DOHH2 (cell line): Measurements from ENCODE around the gene PDE6C.

Experiments used
- H3F3A ChIP-seq: fragments of 200-600 bp; sonication (generic), shearing (Covaris generic); 2 replicates; pipeline ENCODE4 v1.6.0; 2016; ENCODE audit warnings: antibody characterized with exemption, mild to moderate bottlenecking; ENCODE audit not compliant: control insufficient read depth, insufficient read depth
- H3K27ac ChIP-seq: fragments of 200-600 bp; sonication (generic); 2 replicates; pipeline ENCODE4 v1.5.1; 2014; ENCODE audit warnings: low read depth, mild to moderate bottlenecking, low read length, moderate library complexity
- H3K27me3 ChIP-seq: fragments of 200-600 bp; sonication (generic); 2 replicates; pipeline ENCODE4 v1.6.1; 2014; ENCODE audit warnings: mild to moderate bottlenecking, low read length, mixed read lengths; ENCODE audit not compliant: control insufficient read depth
- H3K36me3 ChIP-seq: fragments of 200-600 bp; sonication (generic); 2 replicates; pipeline ENCODE4 v1.6.1; 2014; ENCODE audit warnings: mild to moderate bottlenecking, low read length, moderate library complexity, mixed read lengths; ENCODE audit not compliant: control insufficient read depth
- H3K4me1 ChIP-seq: fragments of 200-600 bp; sonication (generic); 2 replicates; pipeline ENCODE4 v1.6.1; 2014; ENCODE audit warnings: mild to moderate bottlenecking, low read length, mixed read lengths; ENCODE audit not compliant: control insufficient read depth
- H3K4me2 ChIP-seq: fragments of 200-600 bp; sonication (generic); 2 replicates; pipeline ENCODE4 v1.6.0; 2014; ENCODE audit warnings: mild to moderate bottlenecking, low read length, moderate library complexity
- H3K4me3 ChIP-seq: fragments of 200-600 bp; sonication (generic); 2 replicates; pipeline ENCODE4 v1.5.1; 2014; ENCODE audit warnings: mild to moderate bottlenecking, low read length, mixed read lengths
- H3K79me2 ChIP-seq: fragments of 200-600 bp; sonication (generic); 2 replicates; pipeline ENCODE4 v1.6.1; 2014; ENCODE audit warnings: mild to moderate bottlenecking, low read length, mixed read lengths; ENCODE audit not compliant: control insufficient read depth
- H3K9me2 ChIP-seq: fragments of 200-600 bp; sonication (generic); replicated peaks from 2 replicates; pipeline ENCODE4 v1.6.1; 2014; ENCODE audit warnings: mild to moderate bottlenecking, low read length, mixed read lengths; ENCODE audit not compliant: control insufficient read depth
- H3K9me3 ChIP-seq: fragments of 200-600 bp; sonication (generic); 2 replicates; pipeline ENCODE4 v1.6.1; 2014; ENCODE audit warnings: antibody characterized with exemption, low read length, mixed read lengths; ENCODE audit not compliant: control insufficient read depth, insufficient read depth
- H4K20me1 ChIP-seq: fragments of 200-600 bp; sonication (generic); 2 replicates; pipeline ENCODE4 v1.6.0; 2014; ENCODE audit warnings: low read depth, mild to moderate bottlenecking, antibody characterized with exemption, low read length, moderate library complexity; ENCODE audit not compliant: control insufficient read depth, insufficient read depth
- EZH2phosphoT487 ChIP-seq: fragments of 200-600 bp; sonication (generic); IDR thresholded peaks from 2 replicates; pipeline ENCODE4 v1.6.1; 2017; ENCODE audit warnings: borderline replicate concordance, mild to moderate bottlenecking, antibody characterized with exemption, low read length, moderate library complexity, mixed read lengths
- TF ChIP-seq, protein P1 (sequence below): fragments of 200-600 bp; sonication (generic); IDR thresholded peaks from one replicate; pipeline ENCODE4 v1.5.1; 2014; ENCODE audit warnings: antibody characterized with exemption, mild to moderate bottlenecking, low read depth, low read length; ENCODE audit not compliant: poor library complexity, severe bottlenecking

PDE6C gene

DNA sequence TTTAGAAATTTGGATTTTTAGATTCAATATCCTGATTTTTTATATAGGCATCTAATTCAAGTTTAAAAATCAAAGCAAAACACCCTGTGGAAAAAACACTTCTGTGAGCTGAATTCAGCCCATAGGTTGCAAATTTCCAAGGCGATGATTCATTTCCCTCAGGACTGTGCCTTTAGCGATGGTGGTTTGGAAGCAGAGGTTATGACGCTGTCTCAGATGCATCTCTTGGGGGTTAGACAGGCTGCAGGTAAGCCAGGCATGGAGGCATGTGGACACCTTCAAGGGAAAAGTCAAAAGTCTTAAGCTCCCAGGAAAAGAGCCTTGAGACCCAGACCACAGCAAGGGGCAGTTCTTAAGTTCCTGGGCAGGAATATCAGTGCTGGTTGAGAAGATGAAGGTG, 99.6 kb downstream of the PDE6C start:
- H3K27me3 ChIP-seq, result no peaks in the 10 kb centered on the region
- TF ChIP-seq, protein P1, sequence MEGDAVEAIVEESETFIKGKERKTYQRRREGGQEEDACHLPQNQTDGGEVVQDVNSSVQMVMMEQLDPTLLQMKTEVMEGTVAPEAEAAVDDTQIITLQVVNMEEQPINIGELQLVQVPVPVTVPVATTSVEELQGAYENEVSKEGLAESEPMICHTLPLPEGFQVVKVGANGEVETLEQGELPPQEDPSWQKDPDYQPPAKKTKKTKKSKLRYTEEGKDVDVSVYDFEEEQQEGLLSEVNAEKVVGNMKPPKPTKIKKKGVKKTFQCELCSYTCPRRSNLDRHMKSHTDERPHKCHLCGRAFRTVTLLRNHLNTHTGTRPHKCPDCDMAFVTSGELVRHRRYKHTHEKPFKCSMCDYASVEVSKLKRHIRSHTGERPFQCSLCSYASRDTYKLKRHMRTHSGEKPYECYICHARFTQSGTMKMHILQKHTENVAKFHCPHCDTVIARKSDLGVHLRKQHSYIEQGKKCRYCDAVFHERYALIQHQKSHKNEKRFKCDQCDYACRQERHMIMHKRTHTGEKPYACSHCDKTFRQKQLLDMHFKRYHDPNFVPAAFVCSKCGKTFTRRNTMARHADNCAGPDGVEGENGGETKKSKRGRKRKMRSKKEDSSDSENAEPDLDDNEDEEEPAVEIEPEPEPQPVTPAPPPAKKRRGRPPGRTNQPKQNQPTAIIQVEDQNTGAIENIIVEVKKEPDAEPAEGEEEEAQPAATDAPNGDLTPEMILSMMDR, result no peak
- no peak for TF ChIP-seq EZH2phosphoT487
- H3K4me3 ChIP-seq, result no peak overlapping the region
- H3K4me1 ChIP-seq, result no peaks in the 10 kb centered on the region
- no peaks in the 10 kb centered on the region for H3K9me2 ChIP-seq
- no peak overlapping the region for H3K27ac ChIP-seq
- H3K36me3 ChIP-seq, result no peaks in the 10 kb centered on the region
- no peaks in the 10 kb centered on the region for H3K79me2 ChIP-seq
- no peaks in the 10 kb centered on the region for H3F3A ChIP-seq
- no peaks in the 10 kb centered on the region for H3K9me3 ChIP-seq
- H4K20me1 ChIP-seq, result no peaks in the 10 kb centered on the region
- no peak overlapping the region for H3K4me2 ChIP-seq

DNA sequence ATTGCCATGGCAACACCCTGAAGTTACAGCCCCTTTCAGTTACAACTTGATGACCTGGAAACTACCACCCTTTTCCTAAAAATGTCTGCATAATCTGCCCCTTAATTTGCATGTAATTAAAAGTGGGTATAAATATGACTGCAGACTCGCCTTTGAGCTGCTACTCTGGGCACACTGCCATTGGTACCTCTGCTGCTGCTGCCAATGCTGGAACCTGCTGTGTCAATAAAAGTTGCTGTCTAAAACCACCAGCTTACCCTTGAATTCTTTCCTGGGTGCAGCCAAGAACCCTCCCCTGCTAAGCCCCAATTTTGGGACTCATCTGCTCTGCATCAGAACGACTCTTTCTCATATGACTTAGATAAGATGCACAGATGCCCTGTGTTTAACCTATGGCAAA, 100.3 kb downstream of the PDE6C start:
- H4K20me1 ChIP-seq, result no peaks in the 10 kb centered on the region
- no peak overlapping the region for H3K4me2 ChIP-seq
- H3K27ac ChIP-seq, result no peak overlapping the region
- H3K27me3 ChIP-seq, result no peaks in the 10 kb centered on the region
- no peaks in the 10 kb centered on the region for H3F3A ChIP-seq
- H3K9me3 ChIP-seq, result no peaks in the 10 kb centered on the region
- no peaks in the 10 kb centered on the region for H3K9me2 ChIP-seq
- no peak overlapping the region for H3K4me3 ChIP-seq
- no peaks in the 10 kb centered on the region for H3K4me1 ChIP-seq
- TF ChIP-seq EZH2phosphoT487, result no peak
- TF ChIP-seq, protein P1, result no peak
- H3K36me3 ChIP-seq, result no peaks in the 10 kb centered on the region
- no peaks in the 10 kb centered on the region for H3K79me2 ChIP-seq

DNA sequence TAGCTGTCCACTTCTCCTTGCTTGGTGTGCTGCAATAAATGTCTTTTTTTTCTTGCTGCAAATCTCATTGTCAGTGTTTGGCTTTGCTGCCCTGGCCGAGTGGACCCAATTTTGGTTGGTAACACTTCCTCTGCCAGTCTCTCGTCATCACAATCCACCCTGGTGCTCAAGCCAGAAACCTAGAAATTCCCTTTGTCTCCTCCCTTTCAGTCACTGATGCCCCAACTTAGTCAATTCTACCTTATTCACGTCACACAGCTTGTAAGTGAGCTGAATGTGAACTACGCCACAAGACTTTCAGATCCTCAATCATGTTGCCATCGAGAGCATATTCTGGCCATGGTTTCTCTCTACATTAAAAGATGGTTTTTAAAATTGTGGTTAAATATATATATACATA, 103.0 kb downstream of the PDE6C start:
- H3K4me2 ChIP-seq, result no peak overlapping the region
- H3K79me2 ChIP-seq, result no peaks in the 10 kb centered on the region
- no peaks in the 10 kb centered on the region; the same call in 1 of the 2 replicates for H3K27me3 ChIP-seq
- no peaks in the 10 kb centered on the region for H3K4me1 ChIP-seq
- no peak overlapping the region for H3K4me3 ChIP-seq
- H3K9me3 ChIP-seq, result no peaks in the 10 kb centered on the region
- no peaks in the 10 kb centered on the region for H3F3A ChIP-seq
- H4K20me1 ChIP-seq, result no peaks in the 10 kb centered on the region
- H3K36me3 ChIP-seq, result no peaks in the 10 kb centered on the region
- no peak for TF ChIP-seq EZH2phosphoT487
- TF ChIP-seq, protein P1, result no peak
- H3K9me2 ChIP-seq, result no peaks in the 10 kb centered on the region
- H3K27ac ChIP-seq, result no peak overlapping the region
